GM10266 (cell line): Measurements from ENCODE around the gene CPA5.

Experiments used
- DNase-seq: peaks from one replicate; pipeline ENCODE4 v3.0.0; 2012; ENCODE audit errors: extremely low spot score
- CTCF ChIP-seq: IDR thresholded peaks from 2 replicates; pipeline ENCODE4 v1.5.1; 2012; ENCODE audit warnings: mild to moderate bottlenecking, low read depth; ENCODE audit not compliant: control insufficient read depth, insufficient read depth; ENCODE audit errors: missing control alignments

Gene CPA5

GRCh38 chr7:130393841-130394411 lies 49.3 kb downstream of the CPA5 start:
- DNase-seq = no peak
- no peak for TF ChIP-seq CTCF

- DNase-seq = no peak
- TF ChIP-seq CTCF = no peak
Measured at GRCh38 chr7:130394421-130395195, 50.0 kb downstream of the CPA5 start.

DNA sequence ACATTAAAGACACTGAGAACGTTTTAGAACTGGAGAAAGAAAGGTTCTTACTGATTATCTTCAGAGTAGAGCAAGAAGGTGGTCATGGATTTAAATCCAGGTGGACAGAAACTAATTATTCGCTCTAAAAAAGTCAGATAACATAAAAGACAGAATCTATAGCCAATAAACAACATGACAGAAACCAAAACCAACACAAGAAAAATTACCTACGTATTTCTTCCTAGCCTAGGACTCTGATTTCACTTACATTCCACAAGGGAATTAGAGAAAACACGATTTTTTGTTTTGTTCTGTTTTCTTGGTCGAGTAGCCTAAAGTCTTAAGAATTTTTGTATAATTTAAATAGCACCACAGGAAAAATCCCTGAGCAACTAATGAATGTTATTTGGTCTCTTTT lies 50.8 kb downstream of the CPA5 start:
- no peak for DNase-seq
- TF ChIP-seq CTCF = no peak

DNA sequence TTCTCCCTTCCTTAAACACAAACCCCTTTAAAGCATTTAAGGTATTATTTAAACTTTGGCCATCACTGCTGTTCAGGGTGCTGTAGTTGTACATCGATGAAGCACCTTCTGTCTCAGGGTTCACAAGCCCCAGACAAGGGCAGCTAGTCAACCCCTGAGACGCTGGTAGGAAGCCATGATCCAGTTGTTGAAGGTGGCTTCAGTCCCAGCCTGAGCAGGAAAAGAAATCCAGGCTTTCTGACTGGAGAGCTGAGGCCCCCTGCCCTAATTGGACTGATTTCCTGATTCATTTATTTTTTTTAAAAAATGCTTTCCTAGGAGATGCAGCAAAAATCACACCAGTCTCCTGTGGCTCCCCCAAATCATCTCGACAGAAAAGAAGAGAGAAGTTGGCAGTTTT lies 51.5 kb downstream of the CPA5 start:
- no peak for DNase-seq
- TF ChIP-seq CTCF = no peak

- no peak for TF ChIP-seq CTCF
- no peak for DNase-seq
Measured at GRCh38 chr7:130397051-130397757, 52.6 kb downstream of the CPA5 start.

- no peak for TF ChIP-seq CTCF
Measured at GRCh38 chr7:130397758-130398073, 53.1 kb downstream of the CPA5 start.

More at GRCh38 chr7:130397758-130398073, 53.1 kb downstream of the CPA5 start:
- no peak for DNase-seq
